ELF-1 (cell line): ENCODE measurements around the gene ARL4D.

Experiments
- DNase-seq: peaks from one replicate; pipeline ENCODE4 v3.0.0-alpha.2; 2016; ENCODE audit warnings: low read depth, low spot score

Gene ARL4D

DNA sequence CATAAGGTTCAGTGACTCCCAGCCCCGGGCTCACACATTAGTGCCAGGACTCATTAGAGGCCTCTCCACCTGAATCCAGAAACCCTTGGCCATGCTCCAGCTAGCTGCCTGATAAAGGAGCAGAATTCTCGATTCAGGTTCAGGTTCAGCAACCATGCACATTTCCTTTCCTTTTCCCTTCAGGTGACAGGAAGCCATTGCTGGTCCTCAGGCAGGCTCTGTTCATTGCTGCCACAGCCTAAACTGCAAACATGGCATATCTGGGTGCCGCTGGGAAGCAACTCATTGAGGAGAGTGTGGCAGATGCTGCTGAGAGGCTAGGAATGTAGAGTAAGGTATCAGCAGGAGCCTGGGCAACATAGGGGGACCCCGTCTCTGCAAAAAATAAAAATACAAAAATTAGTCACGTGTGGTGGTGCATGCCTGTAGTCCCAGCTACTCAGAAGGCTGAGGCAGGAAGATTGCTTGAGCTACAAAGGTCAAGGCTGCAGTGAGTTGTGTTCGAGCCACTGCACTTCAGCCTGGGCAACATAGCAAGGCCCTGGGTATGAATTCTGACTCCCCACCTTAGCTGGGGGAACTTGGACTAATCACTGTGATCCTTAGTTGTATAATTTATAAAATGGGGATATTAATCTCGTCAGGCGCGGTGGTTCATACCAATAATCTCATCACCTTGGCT, 28.7 kb downstream of the ARL4D start:
- DNase-seq: no peak

GRCh38 chr17:43428524-43428923, 29.7 kb downstream of the ARL4D start:
- DNase-seq: no peak

- DNase-seq: peak; percentile 77
Observed at GRCh38 chr17:43430936-43431713, 32.3 kb downstream of the ARL4D start.

GRCh38 chr17:43431714-43432523, 33.1 kb downstream of the ARL4D start:
- DNase-seq: no peak

- DNase-seq: no peak
Observed at GRCh38 chr17:43434902-43435319, 36.1 kb downstream of the ARL4D start.

DNA sequence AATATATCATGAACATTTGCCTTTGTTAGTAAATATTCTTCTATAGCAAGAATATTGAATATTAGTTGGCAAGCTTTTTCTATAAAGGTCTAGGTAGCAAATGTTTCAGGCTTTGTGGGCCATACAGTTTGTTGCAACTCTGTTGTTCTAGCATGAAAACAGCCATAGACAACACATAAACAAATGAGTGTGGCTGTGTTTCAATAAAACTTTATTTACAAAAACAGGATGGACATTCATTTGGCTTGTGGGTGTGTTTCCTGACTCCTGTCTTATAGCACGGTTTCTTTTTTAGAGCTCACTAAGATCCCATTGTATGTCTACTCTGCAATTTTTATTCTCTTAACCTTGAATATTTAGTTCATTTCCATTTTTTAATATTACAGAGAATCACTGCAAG, 39.0 kb downstream of the ARL4D start:
- DNase-seq: no peak

DNA sequence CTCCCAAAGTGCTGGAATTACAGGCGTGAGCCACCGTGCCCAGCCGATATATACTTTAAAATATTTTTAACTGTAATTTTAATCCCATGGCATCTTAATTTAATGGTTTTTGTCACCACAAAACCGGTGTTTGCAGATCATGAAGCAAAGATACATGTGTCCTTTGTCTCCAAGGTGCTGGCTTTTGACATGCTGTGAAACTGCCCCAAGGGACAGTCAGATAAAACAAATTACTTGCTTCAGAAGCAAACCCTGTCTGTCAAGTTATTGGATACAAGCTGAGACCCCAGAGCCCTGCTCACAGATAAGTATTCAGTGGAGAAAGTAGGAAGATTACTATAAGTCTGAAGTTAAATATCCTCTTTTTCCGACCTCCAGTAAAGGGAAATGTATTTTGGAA, 39.8 kb downstream of the ARL4D start:
- peak; percentile 79 for DNase-seq

- DNase-seq: peak; percentile 88
Observed at GRCh38 chr17:43439041-43439440, 40.2 kb downstream of the ARL4D start.

- DNase-seq: no peak
Observed at GRCh38 chr17:43442711-43443110, 43.9 kb downstream of the ARL4D start.

DNA sequence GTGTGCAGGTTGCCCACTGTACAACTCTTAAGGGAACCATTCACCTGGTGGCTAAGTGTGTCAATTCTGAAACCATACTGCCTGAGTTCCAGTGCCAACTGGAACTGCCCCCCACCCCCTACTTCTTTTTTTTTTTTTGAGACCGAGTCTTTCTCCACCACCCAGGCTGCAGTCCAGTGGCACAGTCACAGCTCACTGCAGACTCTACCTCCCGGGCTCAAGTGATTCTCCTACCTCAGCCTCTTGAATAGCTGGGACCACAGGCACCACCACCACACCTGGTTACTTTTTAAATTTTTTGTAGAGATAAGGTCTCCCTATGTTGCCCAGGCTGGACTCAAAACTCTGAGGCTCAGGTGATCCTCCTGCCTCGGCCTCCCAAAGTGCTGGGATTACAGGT, 44.6 kb downstream of the ARL4D start:
- no peak for DNase-seq

- DNase-seq: no peak
Observed at GRCh38 chr17:43444223-43445008, 45.6 kb downstream of the ARL4D start.

DNA sequence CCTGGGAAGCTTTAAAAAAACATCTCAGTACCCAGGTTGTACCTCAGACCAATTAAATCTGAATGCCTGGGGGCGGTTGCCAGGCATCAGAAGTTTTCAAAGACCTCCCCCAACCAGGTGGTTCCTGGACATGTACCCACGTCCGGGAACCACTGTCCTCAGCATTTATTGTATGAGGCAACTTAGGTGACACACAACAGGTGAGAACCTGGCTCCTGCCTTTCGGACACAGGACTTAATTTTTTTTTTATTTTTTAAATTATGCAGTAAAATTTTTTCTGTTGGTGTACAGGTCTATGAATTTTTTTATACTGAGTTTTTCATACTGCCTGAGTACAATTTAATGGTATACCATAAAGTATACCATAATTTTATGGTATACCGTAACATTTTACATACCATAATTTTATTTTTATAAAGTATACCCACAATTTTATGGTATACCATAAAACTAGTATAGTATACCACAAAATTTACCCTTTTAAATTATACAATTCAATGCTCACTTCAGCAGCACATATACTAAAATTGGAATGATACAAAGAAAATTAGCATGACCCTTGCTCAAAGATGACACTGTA, 46.3 kb downstream of the ARL4D start:
- DNase-seq: no peak

- DNase-seq: no peak
Observed at GRCh38 chr17:43446773-43447172, 48.0 kb downstream of the ARL4D start.

GRCh38 chr17:43448720-43449469, 50.1 kb downstream of the ARL4D start:
- DNase-seq: no peak

GRCh38 chr17:43449470-43450248, 50.9 kb downstream of the ARL4D start:
- DNase-seq: no peak
